Measurements from ENCODE around the gene PPP1R1B.

The PPP1R1B gene

GRCh38 chr17:39683295-39683939 is 56.7 kb downstream of the PPP1R1B start:
- DNase-seq (ENCODE audit: low read depth in 2 of 2), result no peak

GRCh38 chr17:39684369-39685192 is 57.8 kb downstream of the PPP1R1B start:
- DNase-seq (ENCODE audit: low read depth in 2 of 2), result no peak

Data from stimulated activated CD8-positive, alpha-beta memory T cell treated with anti-CD3 and anti-CD28 coated beads, Interleukin-7, amount 100 ng/mL, for 4 hours (primary cell).